A549 (cell line): ENCODE data around the gene IL1RN. TPM values are rescaled to one million over a fixed set of nuclear protein-coding genes. Genes with fewer than 3 reads are reported as not detected.

ENCODE experiments used
- ATAC-seq, 2 experiments: fragments of 200-7000 bp in 1 of 2; fragments of >200 bp in 1 of 2; cut with Nextera tagmentation in 1 of 2; cut with Tn5 transposase in 1 of 2; 3 replicates each; pipeline versions ENCODE4 v1.8.0 to v1.9.1; 2018 to 2020; ENCODE audit warnings: mild to moderate bottlenecking in 1 of 2, moderate library complexity in 1 of 2
- CTCF ChIA-PET: fragments of 300-600 bp; sonication (Branson Sonifier 250); formaldehyde crosslinking; extraction: SDS; loops from one replicate; lab custom pipeline; 2021; ENCODE audit warnings: antibody characterized with exemption, inconsistent platforms; lab: Yijun Ruan, JAX
- POLR2A ChIA-PET: fragments of 350-600 bp; formaldehyde crosslinking; extraction: SDS; loops from one replicate; lab custom pipeline; 2021; ENCODE audit warnings: antibody characterized with exemption, inconsistent platforms; lab: Yijun Ruan, JAX
- DNase-seq, 2 experiments: peaks; one replicate each; pipeline versions ENCODE4 v3.0.0 to v3.0.0-alpha.2; 2011 to 2016; ENCODE audit warnings: low read depth in 1 of 2, low spot score in 1 of 2
- FAIRE-seq: peaks from 2 replicates; lab custom pipeline; 2011; peaks lifted over from hg19 to GRCh38; lab: Jason Lieb, UNC
- H3K27ac ChIP-seq, 2 experiments: fragments of >200 bp; sonication (Bioruptor Twin); formaldehyde crosslinking; 3 replicates each; pipeline ENCODE4 v1.5.1; 2016 to 2017
- H3K4me1 ChIP-seq: fragments of >200 bp; sonication (Bioruptor Twin); formaldehyde crosslinking; 3 replicates; pipeline ENCODE4 v1.6.1; 2016
- H3K4me2 ChIP-seq: fragments of >200 bp; sonication (Bioruptor Twin); formaldehyde crosslinking; 3 replicates; pipeline ENCODE4 v1.6.1; 2016
- H3K4me3 ChIP-seq: fragments of >200 bp; sonication (Bioruptor Twin); formaldehyde crosslinking; 3 replicates; pipeline ENCODE4 v1.5.1; 2016
- H3K9me3 ChIP-seq: fragments of >200 bp; sonication (Bioruptor Twin); formaldehyde crosslinking; 3 replicates; pipeline ENCODE4 v1.6.1; 2016
- CBX2 ChIP-seq: fragments of 200-600 bp; sonication (generic); IDR thresholded peaks from 2 replicates; pipeline ENCODE4 v1.6.1; 2016; ENCODE audit warnings: low read depth, mild to moderate bottlenecking, borderline replicate concordance
- CBX8 ChIP-seq: fragments of 200-600 bp; sonication (generic); IDR thresholded peaks from 2 replicates; pipeline ENCODE4 v1.6.1; 2016
- CHD2 ChIP-seq: fragments of 150-350 bp; IDR thresholded peaks from 2 replicates; pipeline ENCODE4 v1.6.1; 2014; ENCODE audit warnings: low read length; ENCODE audit not compliant: partially characterized antibody
- CHD4 ChIP-seq: fragments of 200-600 bp; sonication (generic); IDR thresholded peaks from 2 replicates; pipeline ENCODE4 v1.6.1; 2016; ENCODE audit warnings: antibody characterized with exemption, mild to moderate bottlenecking, borderline replicate concordance
- E2F6 ChIP-seq: IDR thresholded peaks from 2 replicates; pipeline ENCODE4 v1.6.1; 2012; ENCODE audit warnings: low read depth, borderline replicate concordance
- EHMT2 ChIP-seq: fragments of 200-600 bp; sonication (generic); IDR thresholded peaks from 2 replicates; pipeline ENCODE4 v1.6.1; 2016; ENCODE audit warnings: antibody characterized with exemption, low read depth, mild to moderate bottlenecking, moderate library complexity
- EP300 ChIP-seq, 2 experiments: fragments of >200 bp; sonication (Bioruptor Twin); formaldehyde crosslinking; IDR thresholded peaks; 2 replicates in 1 of 2; 3 replicates in 1 of 2; pipeline ENCODE4 v1.6.1; 2016 to 2017
- GATA3 ChIP-seq: IDR thresholded peaks from 2 replicates; pipeline ENCODE4 v1.6.1; 2012; ENCODE audit warnings: borderline replicate concordance
- HDAC2 ChIP-seq: fragments of 200-600 bp; sonication (generic); IDR thresholded peaks from 2 replicates; pipeline ENCODE4 v1.6.1; 2016
- HMGXB4 ChIP-seq: fragments of 250-450 bp; sonication (Bioruptor Pico); IDR thresholded peaks from 2 replicates; pipeline ENCODE4 v1.5.0; 2021; ENCODE audit warnings: mild to moderate bottlenecking, moderate library complexity, borderline replicate concordance
- HOXA7 ChIP-seq: fragments of 250-450 bp; sonication (Bioruptor Pico); IDR thresholded peaks from 2 replicates; pipeline ENCODE4 v1.5.0; 2020; ENCODE audit warnings: mild to moderate bottlenecking, moderate library complexity
- HOXB13 ChIP-seq: fragments of 250-450 bp; sonication (Bioruptor Pico); IDR thresholded peaks from 2 replicates; pipeline ENCODE4 v1.5.0; 2020; ENCODE audit warnings: low read depth, mild to moderate bottlenecking, moderate library complexity
- MAFK ChIP-seq: fragments of 450-650 bp; IDR thresholded peaks from 2 replicates; pipeline ENCODE4 v1.6.1; 2014; ENCODE audit not compliant: partially characterized antibody
- NFE2L2 ChIP-seq: fragments of 150-350 bp; conservative IDR thresholded peaks from 2 replicates; pipeline ENCODE4 v1.6.1; 2014; ENCODE audit warnings: low read length
- NR3C1 ChIP-seq: fragments of >200 bp; sonication (Bioruptor Twin); formaldehyde crosslinking; IDR thresholded peaks from 3 replicates; pipeline ENCODE4 v1.6.1; 2017
- RARB ChIP-seq: fragments of 250-450 bp; sonication (Bioruptor Pico); IDR thresholded peaks from 2 replicates; pipeline ENCODE4 v1.8.0; 2021; ENCODE audit warnings: mild to moderate bottlenecking, moderate library complexity
- REST ChIP-seq: fragments of 200-600 bp; sonication (generic); IDR thresholded peaks from 2 replicates; pipeline ENCODE4 v1.6.1; 2016; ENCODE audit warnings: antibody characterized with exemption, mild to moderate bottlenecking, moderate library complexity
- RNF2 ChIP-seq: fragments of 200-600 bp; sonication (generic); IDR thresholded peaks from 2 replicates; pipeline ENCODE4 v1.6.1; 2016; ENCODE audit warnings: low read depth, mild to moderate bottlenecking, antibody characterized with exemption, moderate library complexity, borderline replicate concordance
- SMC3 ChIP-seq: fragments of >200 bp; sonication (Bioruptor Twin); formaldehyde crosslinking; IDR thresholded peaks from 3 replicates; pipeline ENCODE4 v1.6.1; 2018; ENCODE audit warnings: inconsistent platforms
- USF2 ChIP-seq: fragments of 450-650 bp; IDR thresholded peaks from 2 replicates; pipeline ENCODE4 v1.6.1; 2014; ENCODE audit warnings: antibody characterized with exemption
- WGBS: methylation state at CpG from one replicate; pipeline ENCODE4 v1.1.6; 2017; ENCODE audit errors: missing lambda C conversion rate; 5-methylcytosine and 5-hydroxymethylcytosine counted together
- polyA plus RNA-seq, 4 experiments: library from polyadenylated mRNA; depleted of rRNA in 3 of 4; stranded (reverse); fragments of >200 nt; fragmentation: RNase III in 1 of 4; extraction: RNeasy Plus Mini Kit Qiagen cat#74134 plus additional on column Dnase treatment in 1 of 4; gene quantifications; 2 replicates in 3 of 4; 3 replicates in 1 of 4; pipeline ENCODE4 v1.2.3, GENCODE V29; 2011 to 2017

Gene IL1RN
- polyA plus RNA-seq, 2 of the 4 experiments (the other 2 are of a cell fraction), result 0.13 TPM; not detected in 1

DNA sequence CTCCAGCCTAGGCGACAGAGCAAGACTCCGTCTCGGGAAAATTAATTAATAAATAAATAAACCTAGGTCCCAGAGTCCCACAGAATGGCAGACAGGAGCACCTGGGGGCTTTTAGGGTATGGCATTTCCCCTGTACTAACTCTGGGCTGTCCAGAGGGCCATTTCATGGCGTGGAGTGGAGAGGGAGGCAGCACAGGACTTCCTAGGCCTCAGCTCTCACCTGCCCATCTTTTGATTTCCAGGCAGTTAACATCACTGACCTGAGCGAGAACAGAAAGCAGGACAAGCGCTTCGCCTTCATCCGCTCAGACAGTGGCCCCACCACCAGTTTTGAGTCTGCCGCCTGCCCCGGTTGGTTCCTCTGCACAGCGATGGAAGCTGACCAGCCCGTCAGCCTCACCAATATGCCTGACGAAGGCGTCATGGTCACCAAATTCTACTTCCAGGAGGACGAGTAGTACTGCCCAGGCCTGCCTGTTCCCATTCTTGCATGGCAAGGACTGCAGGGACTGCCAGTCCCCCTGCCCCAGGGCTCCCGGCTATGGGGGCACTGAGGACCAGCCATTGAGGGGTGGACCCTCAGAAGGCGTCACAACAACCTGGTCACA is 5.1 kb downstream of the IL1RN start (continued):
- TF ChIP-seq REST, result no peak
- TF ChIP-seq NR3C1, result no peak

DNA sequence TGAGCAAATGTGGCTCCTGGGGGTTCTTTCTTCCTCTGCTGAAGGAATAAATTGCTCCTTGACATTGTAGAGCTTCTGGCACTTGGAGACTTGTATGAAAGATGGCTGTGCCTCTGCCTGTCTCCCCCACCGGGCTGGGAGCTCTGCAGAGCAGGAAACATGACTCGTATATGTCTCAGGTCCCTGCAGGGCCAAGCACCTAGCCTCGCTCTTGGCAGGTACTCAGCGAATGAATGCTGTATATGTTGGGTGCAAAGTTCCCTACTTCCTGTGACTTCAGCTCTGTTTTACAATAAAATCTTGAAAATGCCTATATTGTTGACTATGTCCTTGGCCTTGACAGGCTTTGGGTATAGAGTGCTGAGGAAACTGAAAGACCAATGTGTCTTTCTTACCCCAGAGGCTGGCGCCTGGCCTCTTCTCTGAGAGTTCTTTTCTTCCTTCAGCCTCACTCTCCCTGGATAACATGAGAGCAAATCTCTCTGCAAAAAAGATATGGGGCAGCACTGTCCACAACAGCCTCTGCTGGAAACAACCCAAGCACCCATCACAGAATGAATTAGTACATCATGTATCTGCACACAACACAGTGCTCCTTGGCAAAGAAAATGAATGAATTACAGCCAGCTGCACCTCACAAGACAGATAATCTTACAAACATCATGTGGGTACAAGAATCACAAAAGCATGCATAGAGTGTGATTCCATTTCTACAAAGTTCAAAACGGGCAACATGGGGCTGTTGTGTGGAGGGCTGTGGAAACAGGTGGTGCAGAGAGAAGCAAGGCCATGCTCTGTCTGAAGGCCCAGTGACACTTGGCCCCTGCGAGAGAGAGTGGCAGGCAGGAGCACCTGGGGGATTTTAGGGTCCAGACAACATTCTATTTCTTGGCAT is 6.6 kb downstream of the IL1RN start:
- WGBS, result 51% methylated on average over 7 of the region's 7 CpGs
- CTCF ChIA-PET, result interaction anchor here (1.0 to 7.1 kb wide), 8 partner anchors 10 to 257 kb away, joined by 3 to 52 read pairs (median 8); no protein-coding TSS in a partner anchor
- FAIRE-seq, result no peak
- Histone ChIP-seq H3K4me1 (0 out of 3 replicates have a peak, but pooled peaks cover 2% of the 10 kb centered on the region), H3K9me3 (no peaks in the 10 kb centered on the region), H3K4me3 (no peak overlapping the region), H3K27ac (0 out of 6 replicates have a peak overlapping the region, but pooled peaks of 1 of the 2 experiments have one; percentile 12), H3K4me2 (no peak overlapping the region)
- ATAC-seq, result peak in 1 of 2 experiments; percentile 32; a peak in 2 of 6 replicates
- POLR2A ChIA-PET, result interaction anchor here (0.6 kb wide), 1 partner anchor 252 kb away, joined by 9 read pairs; no protein-coding TSS in a partner anchor
- DNase-seq, result no peak
- no peak for TF ChIP-seq CHD4
- TF ChIP-seq RNF2, result no peak
- no peak for TF ChIP-seq SMC3
- TF ChIP-seq CBX2, result no peak
- TF ChIP-seq HOXB13 (CRISPR knock-in tag), result no peak
- no peak for TF ChIP-seq HDAC2
- no peak for TF ChIP-seq HMGXB4 (CRISPR knock-in tag)
- TF ChIP-seq E2F6, result no peak
- no peak for TF ChIP-seq GATA3
- no peak for TF ChIP-seq MAFK
- no peak for TF ChIP-seq CHD2
- no peak for TF ChIP-seq EHMT2
- no peak for TF ChIP-seq RARB (CRISPR knock-in tag)
- no peak for TF ChIP-seq NFE2L2
- TF ChIP-seq EP300 (IDR thresholded peaks at IDR 0.05), result no peak
- no peak for TF ChIP-seq USF2
- no peak for TF ChIP-seq CBX8
- no peak for TF ChIP-seq HOXA7 (CRISPR knock-in tag)
- TF ChIP-seq, all 56 proteins: peak for 0
